NCI-H69 (cell line): ENCODE results near the gene CFAP69.
"Not testable (repeated sequence)": the region's sequence is repeated elsewhere in the genome, so short reads cannot be mapped to it uniquely, and the experiment has no call there.

Experiments
- DNase-seq: peaks from one replicate; lab custom pipeline; 2025; lab: John Stamatoyannopoulos, UW

Gene CFAP69

DNA sequence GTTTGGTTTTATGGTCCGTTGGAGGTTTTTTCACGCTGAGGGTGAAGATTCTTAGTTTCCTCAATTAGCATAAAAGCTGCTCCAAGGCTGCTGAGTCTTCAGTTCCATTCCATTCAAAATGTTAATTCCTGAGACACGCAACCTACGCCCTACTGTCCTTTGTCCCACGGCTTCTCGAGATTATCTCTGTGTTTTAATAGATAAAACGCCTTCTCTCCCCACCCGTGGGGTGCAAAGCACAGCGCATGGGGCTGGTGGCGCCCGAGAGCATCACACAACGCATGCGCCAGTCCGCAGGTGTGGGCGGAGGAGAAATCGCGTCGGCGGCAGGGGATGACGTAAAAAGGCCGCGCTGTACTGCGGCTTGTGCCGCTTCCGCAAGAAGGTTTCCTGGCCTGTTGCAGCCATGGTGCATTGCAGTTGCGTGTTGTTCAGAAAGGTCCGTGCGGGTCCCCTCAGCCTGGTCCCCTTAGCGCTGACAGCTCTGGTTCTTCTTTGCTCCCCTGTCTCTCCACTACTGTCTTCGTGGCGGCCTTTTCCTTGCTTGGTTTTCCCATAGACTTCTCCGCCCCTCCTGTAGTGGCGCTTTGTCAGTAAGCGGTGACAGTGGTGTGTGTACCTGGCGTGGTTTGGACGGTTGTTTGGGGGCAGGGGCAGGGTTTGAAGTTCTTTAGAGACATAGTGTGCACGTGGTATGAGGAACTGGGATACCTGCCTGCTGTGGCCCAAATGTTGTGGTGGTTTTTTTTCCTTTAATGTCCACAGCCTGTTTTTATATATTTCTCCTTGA, 101.6 kb downstream of the CFAP69 start, which contains the start of gene GTPBP10:
Gene GTPBP10 (plus strand): TSS at position 381 of the 790 bp plus-strand sequence. CDS start 26 bp downstream, at position 407.
- peak; percentile 97 for DNase-seq

DNA sequence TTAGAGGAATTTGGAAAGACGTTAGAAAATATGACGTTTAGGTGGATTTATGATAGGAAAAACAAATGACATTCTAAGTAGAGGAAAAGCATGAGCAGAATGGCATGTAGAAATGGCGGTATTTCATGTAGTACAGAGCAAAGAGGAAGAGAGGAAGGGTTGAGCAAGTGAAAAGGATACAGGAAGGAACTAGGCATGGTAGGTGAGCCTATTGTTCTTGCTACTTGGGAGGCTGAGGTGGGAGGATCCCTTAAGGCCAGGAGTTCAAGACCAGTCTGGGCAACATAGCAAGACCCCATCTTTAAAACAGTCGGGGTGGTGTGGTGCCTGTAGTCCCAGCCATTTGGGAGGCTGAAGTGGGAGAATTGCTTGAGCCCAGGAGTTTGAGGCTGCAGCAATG, 102.8 kb downstream of the CFAP69 start:
- DNase-seq = no peak

DNA sequence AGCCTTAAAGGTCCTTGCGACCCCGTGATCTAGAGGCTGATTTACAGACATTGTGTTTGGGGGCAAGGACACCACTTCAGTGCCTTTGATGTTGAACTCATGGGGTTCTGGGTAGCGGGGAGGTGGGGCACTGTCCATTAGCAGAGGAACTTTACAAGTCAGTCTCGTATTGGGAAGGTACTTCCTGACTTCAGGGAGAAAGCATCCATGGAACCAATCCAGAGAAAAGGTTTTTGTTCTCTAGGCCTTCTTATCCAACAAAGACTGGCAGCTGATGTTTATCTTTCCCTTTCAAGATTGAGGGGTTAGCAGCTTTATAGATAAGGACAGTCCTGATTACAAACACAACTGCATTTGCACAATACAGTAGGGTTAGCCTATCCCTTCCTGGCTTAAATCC, 104.3 kb downstream of the CFAP69 start:
- no peak for DNase-seq

DNA sequence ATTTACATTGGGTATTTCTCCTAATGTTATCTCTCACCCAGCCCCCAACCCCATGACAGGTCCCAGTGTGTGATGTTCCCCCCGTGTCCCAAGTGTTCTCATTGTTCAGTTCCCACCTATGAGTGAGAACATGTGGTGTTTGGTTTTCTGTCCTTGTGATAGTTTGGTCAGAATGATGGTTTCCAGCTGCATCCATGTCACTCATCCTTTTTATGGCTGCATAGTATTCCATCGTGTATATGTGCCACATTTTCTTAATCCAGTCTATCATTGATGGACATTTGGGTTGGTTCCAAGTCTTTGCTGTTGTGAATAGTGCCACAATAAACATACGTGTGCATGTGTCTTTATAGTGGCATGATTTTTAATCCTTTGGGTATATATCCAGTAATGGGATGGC, 105.1 kb downstream of the CFAP69 start:
- DNase-seq = not testable (repeated sequence)

DNA sequence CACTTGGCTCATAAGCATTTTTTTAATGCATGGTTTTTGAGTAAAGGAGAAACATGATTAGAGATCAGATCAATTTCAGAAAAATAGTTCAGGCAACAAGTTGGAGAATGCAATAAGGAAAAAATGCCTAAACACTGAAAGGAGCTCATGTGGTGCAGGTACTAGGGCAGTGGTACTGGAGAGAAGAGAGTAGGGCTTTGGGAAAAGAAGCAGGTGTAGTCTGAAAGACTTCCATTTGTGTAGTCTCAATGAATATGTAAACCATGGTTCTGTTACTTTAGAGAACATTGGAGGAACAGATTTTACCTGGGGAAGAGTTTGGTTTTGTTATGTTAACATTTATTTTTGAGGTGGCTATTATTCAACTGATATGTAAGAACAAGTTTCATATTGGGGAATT, 107.0 kb downstream of the CFAP69 start:
- no peak for DNase-seq
